OCI-LY3 (cell line): ENCODE data around the gene MYPN.

Experiments
- H2AFZ ChIP-seq: fragments of 200-600, 300-600 bp; shearing (Covaris generic); 2 replicates; pipeline ENCODE4 v1.6.0; 2014; ENCODE audit warnings: antibody characterized with exemption, low read depth, low read length
- H3K27ac ChIP-seq: fragments of 200-600, 300-600 bp; sonication (generic); 2 replicates; pipeline ENCODE4 v1.5.1; 2014; ENCODE audit warnings: mild to moderate bottlenecking, low read length, moderate library complexity, mixed read lengths
- H3K27me3 ChIP-seq: fragments of 200-600, 300-600 bp; sonication (generic); 2 replicates; pipeline ENCODE4 v1.6.1; 2014; ENCODE audit warnings: low read depth, low read length, mixed read lengths
- H3K36me3 ChIP-seq: fragments of 200-600, 300-600 bp; sonication (generic); replicated peaks from 2 replicates; pipeline ENCODE3; 2014; ENCODE audit warnings: low read depth, low read length, mixed read lengths
- H3K4me1 ChIP-seq: fragments of 300-600, 200-600 bp; sonication (generic); 2 replicates; pipeline ENCODE4 v1.6.1; 2014; ENCODE audit warnings: low read length, mixed read lengths
- H3K4me2 ChIP-seq: fragments of 200-600, 300-600 bp; sonication (generic); 2 replicates; pipeline ENCODE4 v1.6.1; 2014; ENCODE audit warnings: low read length, mixed read lengths
- H3K4me3 ChIP-seq: fragments of 300-600, 200-600 bp; sonication (generic); 2 replicates; pipeline ENCODE4 v1.5.1; 2014; ENCODE audit warnings: antibody characterized with exemption, mild to moderate bottlenecking, low read length, moderate library complexity
- H3K79me2 ChIP-seq: fragments of 300-600, 200-600 bp; shearing (Covaris generic); 2 replicates; pipeline ENCODE4 v1.6.1; 2014; ENCODE audit warnings: mild to moderate bottlenecking, low read length, mixed read lengths
- H3K9ac ChIP-seq: fragments of 300-600, 200-600 bp; shearing (Covaris generic); 2 replicates; pipeline ENCODE4 v1.6.0; 2014; ENCODE audit warnings: mild to moderate bottlenecking, low read length, moderate library complexity
- H3K9me3 ChIP-seq: fragments of 200-600, 300-600 bp; shearing (Covaris generic); 2 replicates; pipeline ENCODE4 v1.6.1; 2014; ENCODE audit warnings: low read length, mixed read lengths; ENCODE audit not compliant: insufficient read depth
- H4K20me1 ChIP-seq: fragments of 200-600, 300-600 bp; sonication (generic); 2 replicates; pipeline ENCODE4 v1.6.1; 2016; ENCODE audit warnings: low read length, mixed read lengths; ENCODE audit not compliant: insufficient read depth
- EZH2phosphoT487 ChIP-seq: fragments of 200-600 bp; shearing (Covaris generic); IDR thresholded peaks from 2 replicates; pipeline ENCODE4 v1.6.1; 2018; ENCODE audit warnings: antibody characterized with exemption, mixed run types, low read depth
- TF ChIP-seq, protein P1 (sequence below): fragments of 200-600, 300-600 bp; sonication (generic); IDR thresholded peaks from 2 replicates; pipeline ENCODE4 v1.5.1; 2014; ENCODE audit warnings: antibody characterized with exemption, low read length, low read depth

The MYPN gene

DNA sequence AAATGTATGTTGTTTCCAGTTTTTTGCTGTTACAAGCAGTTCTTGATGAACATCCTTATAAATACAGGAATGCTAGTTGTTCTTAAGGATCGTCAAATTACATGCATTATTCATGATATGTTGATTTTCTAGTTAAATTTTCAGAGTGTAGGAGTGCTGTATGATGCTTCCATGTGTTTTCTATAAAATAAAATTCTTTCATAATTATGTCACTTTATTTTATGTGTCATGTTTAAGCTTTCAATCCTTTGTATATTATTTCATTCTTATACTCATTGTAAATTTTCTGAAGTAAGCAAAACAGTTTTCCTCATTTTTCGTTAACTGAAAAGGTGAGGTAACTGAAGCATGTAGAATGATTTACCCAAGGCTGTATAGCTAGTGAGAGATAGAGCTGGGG lies 16.8 kb upstream of the MYPN start:
- Histone ChIP-seq H3K36me3 (no peaks in the 10 kb centered on the region), H3K27ac (no peak overlapping the region), H3K27me3 (no peaks in the 10 kb centered on the region), H3K4me2 (no peak overlapping the region), H3K9ac (no peak overlapping the region), H4K20me1 (no peaks in the 10 kb centered on the region), H3K79me2 (no peaks in the 10 kb centered on the region), H3K4me1 (no peaks in the 10 kb centered on the region), H3K4me3 (no peak overlapping the region), H2AFZ (no peak overlapping the region), H3K9me3 (no peaks in the 10 kb centered on the region)
- TF ChIP-seq, protein P1, sequence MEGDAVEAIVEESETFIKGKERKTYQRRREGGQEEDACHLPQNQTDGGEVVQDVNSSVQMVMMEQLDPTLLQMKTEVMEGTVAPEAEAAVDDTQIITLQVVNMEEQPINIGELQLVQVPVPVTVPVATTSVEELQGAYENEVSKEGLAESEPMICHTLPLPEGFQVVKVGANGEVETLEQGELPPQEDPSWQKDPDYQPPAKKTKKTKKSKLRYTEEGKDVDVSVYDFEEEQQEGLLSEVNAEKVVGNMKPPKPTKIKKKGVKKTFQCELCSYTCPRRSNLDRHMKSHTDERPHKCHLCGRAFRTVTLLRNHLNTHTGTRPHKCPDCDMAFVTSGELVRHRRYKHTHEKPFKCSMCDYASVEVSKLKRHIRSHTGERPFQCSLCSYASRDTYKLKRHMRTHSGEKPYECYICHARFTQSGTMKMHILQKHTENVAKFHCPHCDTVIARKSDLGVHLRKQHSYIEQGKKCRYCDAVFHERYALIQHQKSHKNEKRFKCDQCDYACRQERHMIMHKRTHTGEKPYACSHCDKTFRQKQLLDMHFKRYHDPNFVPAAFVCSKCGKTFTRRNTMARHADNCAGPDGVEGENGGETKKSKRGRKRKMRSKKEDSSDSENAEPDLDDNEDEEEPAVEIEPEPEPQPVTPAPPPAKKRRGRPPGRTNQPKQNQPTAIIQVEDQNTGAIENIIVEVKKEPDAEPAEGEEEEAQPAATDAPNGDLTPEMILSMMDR = no peak
- TF ChIP-seq EZH2phosphoT487 = no peak

DNA sequence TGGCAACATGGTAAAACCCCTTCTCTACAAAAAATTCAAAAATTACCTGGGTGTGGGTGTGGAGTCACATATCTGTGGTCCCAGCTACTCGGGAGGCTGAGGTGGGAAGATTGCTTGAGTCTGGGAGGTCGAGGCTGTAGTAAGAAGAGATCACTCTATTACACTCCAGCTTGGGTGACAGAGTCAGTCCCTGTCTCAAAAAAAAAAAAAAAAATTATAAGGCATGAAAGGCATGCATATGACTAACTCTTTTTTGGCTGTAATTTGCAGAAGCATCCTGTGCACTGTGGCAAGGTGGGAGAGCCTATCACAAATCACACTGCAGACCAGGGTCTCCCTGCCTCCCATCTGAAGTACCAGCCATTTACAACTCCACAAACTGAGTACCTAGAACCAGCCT lies 14.1 kb upstream of the MYPN start:
- Histone ChIP-seq H3K4me1 (no peaks in the 10 kb centered on the region), H2AFZ (no peak overlapping the region), H3K9me3 (no peaks in the 10 kb centered on the region), H3K27me3 (no peaks in the 10 kb centered on the region), H3K36me3 (no peaks in the 10 kb centered on the region), H3K79me2 (no peaks in the 10 kb centered on the region), H4K20me1 (no peaks in the 10 kb centered on the region), H3K4me2 (no peak overlapping the region), H3K4me3 (no peak overlapping the region), H3K27ac (no peak overlapping the region), H3K9ac (no peak overlapping the region)
- no peak for TF ChIP-seq EZH2phosphoT487
- TF ChIP-seq, protein P1 = no peak

DNA sequence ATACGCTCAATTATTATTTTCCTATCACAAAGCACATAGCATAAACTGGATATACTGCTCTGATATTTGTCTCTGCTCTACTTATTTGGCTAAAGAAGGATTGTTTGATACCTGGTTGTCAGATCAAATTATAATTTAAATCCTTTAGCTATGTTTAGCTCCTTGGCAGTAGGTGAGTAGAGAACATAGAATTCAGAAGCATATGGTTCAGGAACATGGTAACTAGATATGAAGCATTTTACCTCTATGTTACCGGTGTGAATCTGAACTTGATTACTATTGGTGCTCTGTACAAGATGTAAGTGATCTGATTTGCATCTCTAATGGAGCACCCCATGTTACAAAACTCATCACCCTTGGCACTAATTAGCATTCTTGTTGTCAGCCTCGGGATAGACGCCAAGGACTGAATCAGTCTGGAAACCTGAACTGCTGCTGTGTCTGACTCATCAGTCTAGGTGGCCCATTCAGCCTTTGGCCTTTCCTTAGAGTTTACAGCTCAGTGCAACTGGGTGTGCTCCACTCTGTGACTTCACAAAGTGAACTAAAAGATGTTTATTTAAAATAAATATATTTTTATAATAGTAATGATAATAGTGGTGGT lies 12.3 kb upstream of the MYPN start:
- H3K4me1 ChIP-seq = no peaks in the 10 kb centered on the region
- H3K27ac ChIP-seq = no peak overlapping the region
- H3K79me2 ChIP-seq = no peaks in the 10 kb centered on the region
- no peak overlapping the region for H3K4me3 ChIP-seq
- H3K9ac ChIP-seq = no peak overlapping the region
- no peaks in the 10 kb centered on the region for H3K27me3 ChIP-seq
- H4K20me1 ChIP-seq = no peaks in the 10 kb centered on the region
- no peak overlapping the region for H3K4me2 ChIP-seq
- TF ChIP-seq EZH2phosphoT487 = no peak
- TF ChIP-seq, protein P1 = no peak
- H2AFZ ChIP-seq = no peak overlapping the region
- no peaks in the 10 kb centered on the region for H3K9me3 ChIP-seq
- no peaks in the 10 kb centered on the region for H3K36me3 ChIP-seq

DNA sequence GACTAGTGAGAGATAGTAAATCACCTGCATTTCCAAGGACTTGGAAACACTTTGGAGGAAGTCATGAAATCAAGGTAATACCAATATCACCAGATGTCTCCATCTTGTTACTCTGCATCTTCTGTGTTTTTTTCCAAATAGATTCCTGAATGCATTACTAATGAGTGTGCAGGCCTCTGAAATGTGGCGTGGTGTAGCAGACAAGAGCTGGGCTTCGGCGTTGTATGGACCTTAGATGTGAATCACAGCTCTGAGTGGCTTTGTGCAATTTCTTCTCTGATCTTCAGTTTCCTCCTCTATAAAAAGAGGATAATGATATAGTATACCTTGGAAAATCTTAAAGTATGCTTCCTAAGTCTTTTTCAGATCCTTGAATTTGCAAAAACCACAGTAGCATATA lies 9.6 kb upstream of the MYPN start:
- no peak overlapping the region for H3K4me2 ChIP-seq
- TF ChIP-seq, protein P1 = no peak
- no peak for TF ChIP-seq EZH2phosphoT487
- H3K79me2 ChIP-seq = no peaks in the 10 kb centered on the region
- H3K27ac ChIP-seq = no peak overlapping the region
- H2AFZ ChIP-seq = no peak overlapping the region
- H3K9ac ChIP-seq = no peak overlapping the region
- no peaks in the 10 kb centered on the region for H3K27me3 ChIP-seq
- H3K4me1 ChIP-seq = no peaks in the 10 kb centered on the region
- H3K9me3 ChIP-seq = no peaks in the 10 kb centered on the region
- H3K4me3 ChIP-seq = no peak overlapping the region
- H4K20me1 ChIP-seq = no peaks in the 10 kb centered on the region
- no peaks in the 10 kb centered on the region for H3K36me3 ChIP-seq
